Measurements from ENCODE around the gene SLC39A8.

The SLC39A8 gene

DNA sequence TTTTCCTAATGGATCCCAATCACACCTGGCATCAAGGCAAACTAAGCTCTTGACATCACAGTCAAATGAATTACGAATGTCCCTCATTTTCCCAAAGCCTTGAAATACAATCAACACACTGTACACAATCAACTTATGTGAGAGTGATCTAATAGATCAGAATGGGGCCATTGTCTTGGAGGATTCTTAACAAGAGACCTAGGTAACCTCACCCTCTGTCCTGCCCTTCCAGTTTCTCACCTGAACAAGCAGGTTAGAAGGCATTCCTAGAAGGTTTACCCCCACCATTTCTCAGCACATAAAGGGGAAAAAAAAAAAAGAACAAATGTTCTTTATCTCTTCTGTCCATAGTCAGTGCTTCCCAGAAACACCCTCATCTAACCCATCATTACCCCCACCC, 6.3 kb downstream of the SLC39A8 start:
- no peak for DNase-seq

- DNase-seq = no peak
These were observed 6.9 kb downstream of the SLC39A8 start for GRCh38 chr4:102338405-102338804.

- DNase-seq = no peak
These were observed 9.7 kb downstream of the SLC39A8 start for GRCh38 chr4:102335616-102336015.

DNA sequence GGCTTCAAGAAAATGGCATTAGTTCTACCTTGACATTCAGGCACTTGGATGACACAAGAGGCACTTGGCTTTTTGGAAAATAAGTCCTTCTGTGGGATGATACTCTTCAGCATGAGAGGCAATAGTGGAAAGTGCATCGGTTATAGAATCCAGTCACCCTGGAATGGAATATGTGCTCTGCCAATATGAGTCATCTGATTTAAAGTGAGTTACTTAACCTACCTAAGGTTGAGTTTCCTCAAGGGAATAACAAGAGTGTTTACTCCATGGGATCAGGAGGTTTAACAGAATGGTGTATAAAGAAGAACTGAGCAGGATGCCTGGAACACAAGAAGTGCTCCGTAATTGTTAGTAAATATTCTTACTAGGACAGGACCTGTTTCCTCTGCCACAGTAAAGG, 10.7 kb downstream of the SLC39A8 start:
- DNase-seq = no peak

DNA sequence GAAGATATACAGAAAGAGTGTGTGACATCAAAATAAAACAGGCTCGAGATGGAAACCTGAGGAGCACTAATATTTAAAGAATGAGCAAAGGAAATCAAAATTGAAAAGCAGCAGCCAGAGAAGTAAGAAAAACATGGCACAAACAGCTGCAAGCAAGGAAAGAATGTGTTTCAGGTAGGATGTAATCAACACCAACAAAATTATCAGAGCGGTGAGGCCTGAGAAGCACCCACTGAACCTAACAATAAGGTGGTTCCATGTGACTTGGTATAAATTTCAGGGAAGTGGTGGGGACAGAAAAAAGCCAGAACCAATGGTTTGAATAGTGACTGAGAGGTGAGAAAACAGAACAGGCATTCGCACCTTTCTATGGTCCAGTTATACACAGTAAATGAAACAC, 11.5 kb downstream of the SLC39A8 start:
- DNase-seq = no peak

DNA sequence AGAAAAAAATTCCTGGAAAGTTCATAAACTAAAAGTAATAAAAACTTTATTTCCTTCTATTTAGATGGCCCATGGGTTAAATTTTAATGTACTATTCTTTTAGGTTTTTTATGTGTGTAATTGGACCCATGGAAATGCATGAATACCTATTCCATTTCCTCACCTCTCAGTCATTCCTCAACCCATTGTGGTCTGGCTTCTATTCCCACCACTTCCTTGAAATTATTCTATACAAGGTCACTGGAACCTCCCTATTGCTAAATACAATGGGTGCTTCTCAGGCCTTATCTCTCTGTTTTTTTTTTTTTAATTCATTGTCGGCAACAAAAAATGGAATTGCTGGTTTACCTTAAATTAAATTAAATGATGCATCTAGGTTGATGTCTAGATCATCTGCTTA, 17.2 kb downstream of the SLC39A8 start:
- no peak for DNase-seq

GRCh38 chr4:102326951-102327350, 18.3 kb downstream of the SLC39A8 start:
- no peak for DNase-seq

GRCh38 chr4:102324730-102325129, 20.6 kb downstream of the SLC39A8 start:
- DNase-seq = no peak

GRCh38 chr4:102322736-102323135, 22.5 kb downstream of the SLC39A8 start:
- DNase-seq = no peak

DNA sequence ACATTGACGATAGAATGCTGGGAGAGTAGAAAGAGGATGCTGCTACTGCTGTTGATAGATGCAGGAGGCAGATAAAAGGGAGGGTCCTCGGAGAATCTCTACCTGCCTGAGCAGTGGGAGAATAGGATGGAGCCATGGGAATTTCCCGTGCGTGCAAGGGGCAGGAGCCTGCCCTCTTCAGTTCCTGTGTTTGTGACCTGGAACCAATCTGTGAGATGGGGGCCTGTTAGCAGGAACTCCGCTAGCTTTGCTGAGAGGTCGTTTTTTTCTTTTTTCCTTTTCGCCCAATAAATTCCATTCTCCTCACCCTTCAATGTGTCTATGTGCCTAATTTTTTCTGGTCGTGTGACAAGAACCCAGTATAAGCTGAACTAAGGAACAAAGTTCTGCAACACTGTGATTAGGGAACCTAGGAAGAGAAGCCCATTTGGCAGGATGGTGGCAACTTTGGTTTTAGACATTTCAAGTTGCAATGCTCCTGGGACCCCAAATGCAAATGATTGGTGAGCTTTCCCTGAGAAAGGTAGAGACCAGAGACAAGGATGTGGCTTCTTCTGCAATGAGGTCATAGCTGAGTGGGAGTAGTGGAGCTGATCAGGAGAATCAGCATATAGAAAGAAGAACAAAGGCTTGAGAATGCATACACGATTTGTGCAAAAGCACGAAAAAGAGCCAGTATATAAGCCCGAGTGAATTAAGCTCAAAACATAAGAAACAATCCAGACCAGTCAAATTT, 23.9 kb downstream of the SLC39A8 start:
- DNase-seq = no peak

DNA sequence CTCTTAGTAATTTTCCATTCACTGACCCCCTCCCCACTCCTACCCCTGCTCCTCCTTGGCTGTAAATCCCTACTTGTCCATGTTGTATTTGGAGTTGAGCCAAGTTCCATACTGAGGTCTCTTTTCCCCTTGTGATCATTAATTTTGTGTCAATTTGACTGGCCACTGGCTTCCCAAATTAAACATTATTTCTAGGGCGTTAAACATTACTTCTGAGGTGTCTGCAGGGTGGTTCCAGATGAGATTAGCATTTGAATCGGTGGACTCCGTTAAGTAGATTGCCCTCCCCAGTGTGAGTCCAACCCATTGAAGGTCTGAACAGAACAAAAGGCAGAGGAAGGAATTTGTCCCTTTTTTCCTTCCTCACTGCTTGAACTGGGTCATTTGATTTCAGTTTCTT, 25.7 kb downstream of the SLC39A8 start:
- DNase-seq = no peak

DNA sequence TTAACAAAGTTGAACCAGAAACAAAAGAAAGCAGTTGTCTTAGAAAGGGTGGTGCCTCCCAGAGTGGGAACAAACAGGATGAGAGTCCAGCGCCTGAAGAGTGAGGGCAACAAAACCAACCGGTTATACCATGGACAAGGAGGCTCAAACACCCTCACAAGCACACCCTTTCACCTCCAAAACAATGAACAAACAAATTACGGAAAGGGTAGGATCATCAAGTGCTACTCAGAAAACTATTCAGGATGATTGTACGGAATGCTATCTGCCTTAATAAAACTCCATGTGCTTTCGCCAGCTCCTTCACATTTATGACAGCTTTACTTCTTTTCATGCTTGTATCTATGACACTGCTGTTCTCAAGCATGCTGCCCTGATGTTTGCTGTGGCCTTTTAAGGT, 26.8 kb downstream of the SLC39A8 start:
- no peak for DNase-seq

DNA sequence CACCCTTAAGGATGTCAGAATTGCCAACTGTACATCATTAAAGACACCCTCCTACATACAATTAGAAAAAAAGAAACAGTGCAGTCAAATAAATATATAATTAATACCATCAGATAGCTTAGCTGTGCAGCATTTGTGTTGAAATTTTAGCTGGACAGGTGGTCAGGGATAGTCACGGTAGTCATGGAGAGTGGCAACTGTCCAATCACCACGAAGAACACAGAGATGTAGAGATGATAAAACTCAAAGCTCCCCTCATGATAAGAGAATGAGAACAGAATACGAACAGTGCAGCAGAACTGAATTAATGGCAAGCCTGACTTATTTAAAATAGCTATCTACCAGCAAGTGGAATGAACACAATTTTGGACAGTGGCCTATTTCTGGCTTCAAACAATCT, 27.2 kb downstream of the SLC39A8 start:
- no peak for DNase-seq

GRCh38 chr4:102317459-102317858, 27.8 kb downstream of the SLC39A8 start:
- no peak for DNase-seq

DNA sequence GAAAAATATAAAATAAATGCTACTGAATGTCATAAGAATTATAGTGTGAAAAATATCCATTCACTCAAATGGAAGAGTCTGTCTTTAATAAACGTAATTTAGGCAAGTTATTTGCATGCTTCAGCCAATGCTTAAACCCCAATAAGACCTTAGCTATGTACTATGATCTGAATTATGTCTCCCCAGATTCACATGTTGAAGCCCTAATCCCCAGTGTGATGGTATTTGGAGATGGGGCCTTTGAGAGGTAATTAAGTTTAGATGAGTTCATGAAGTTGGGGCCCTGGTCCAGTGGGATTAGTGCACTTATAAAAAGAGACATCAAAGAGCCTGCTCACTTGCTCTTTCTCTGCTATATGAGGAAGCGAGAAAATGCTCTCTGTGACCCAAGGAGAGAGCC, 28.7 kb downstream of the SLC39A8 start:
- no peak for DNase-seq

DNA sequence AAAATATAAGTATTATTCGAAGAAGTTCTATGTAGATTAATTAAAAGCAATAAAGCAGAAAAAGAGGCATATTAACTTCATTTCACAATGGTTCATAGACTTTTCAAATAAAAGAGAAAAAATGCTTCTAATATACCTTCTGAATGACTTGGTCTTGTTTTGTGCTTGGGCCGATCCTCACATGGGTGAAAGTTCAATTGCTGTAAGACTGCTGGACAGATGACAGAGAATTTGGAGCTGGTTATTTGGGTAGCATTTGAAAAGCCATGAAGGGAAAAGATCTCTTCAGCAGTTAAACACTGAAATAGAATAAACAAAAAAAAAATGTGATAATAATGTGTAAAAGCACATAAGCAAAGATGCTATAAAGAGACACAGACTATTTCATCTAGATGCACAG, 29.8 kb downstream of the SLC39A8 start:
- DNase-seq = no peak

DNA sequence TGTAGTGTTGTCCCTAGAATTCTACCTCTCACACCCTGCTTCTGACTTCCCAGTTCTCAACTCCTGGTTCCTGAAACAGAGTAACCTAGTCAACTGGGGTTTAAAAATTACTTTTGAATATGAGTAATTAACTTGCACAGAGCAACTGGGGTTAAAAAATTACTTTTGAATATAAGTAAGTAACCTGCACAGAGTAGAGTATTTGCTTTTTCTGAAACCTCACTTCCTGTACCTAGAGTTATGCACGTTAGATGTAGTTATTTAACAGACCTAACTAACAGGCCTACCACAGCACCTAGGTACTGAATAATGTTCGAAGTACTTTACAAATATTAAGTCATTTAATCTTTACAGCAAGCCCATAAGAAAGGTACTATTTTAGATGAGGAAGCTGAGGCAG, 32.9 kb downstream of the SLC39A8 start:
- DNase-seq = no peak

DNA sequence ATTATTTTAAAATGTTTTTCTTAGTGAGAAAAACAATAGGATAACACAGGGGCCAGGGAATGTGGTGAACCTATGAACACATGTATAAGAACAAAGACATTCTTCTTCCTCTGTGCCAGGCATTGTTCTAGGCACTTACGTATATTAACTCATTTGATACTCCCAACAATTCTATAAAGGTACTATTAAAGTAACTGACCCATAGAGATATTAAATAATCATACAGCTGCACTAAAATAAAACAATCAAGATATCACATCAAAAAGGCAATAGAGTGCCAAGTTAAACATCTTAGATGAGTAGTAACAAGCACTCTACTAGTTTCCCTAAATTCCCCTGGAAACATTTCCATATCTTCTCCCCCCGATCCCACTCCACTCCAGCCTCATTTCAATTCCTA, 33.4 kb downstream of the SLC39A8 start:
- no peak for DNase-seq

DNA sequence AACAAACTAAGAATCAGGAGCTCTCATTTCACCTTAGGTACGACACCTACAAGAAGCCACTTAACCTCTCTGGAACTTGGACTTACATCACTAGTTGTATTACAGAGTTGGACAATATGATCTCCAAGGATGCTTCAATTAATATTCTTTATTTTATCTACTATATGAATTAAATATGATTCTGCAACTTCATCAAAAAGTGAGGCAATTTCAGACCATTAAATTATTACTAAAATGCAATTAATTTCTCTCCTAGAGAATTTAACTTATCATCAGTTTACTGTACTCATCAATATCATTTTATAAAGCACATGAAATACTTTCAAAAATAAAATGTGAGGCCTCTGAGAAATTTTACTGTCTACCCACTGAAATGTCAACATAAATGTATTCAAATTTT, 33.9 kb downstream of the SLC39A8 start:
- no peak for DNase-seq

- no peak for DNase-seq
These were observed 37.1 kb downstream of the SLC39A8 start for GRCh38 chr4:102308032-102308799.

- DNase-seq = no peak
These were observed 39.6 kb downstream of the SLC39A8 start for GRCh38 chr4:102305666-102306065.

GRCh38 chr4:102302762-102303161, 42.5 kb downstream of the SLC39A8 start:
- no peak for DNase-seq

DNA sequence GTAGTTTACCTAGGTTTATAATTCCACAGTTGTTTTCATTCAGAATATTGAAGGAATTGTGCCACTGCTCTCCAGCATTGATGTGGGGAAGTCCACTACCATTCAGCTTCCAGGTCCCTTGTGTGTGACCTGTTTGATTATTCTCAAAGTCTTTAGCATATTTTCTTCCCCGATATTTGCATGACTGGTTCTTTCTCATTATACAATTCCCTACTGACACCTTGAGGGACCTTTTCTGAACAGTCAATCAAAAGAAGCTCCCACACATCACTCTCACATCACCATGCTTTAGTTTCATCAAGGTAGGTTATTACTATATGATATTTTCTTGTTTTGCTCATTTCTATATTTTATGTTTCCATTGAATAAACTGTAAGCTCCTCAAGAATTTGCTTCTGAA, 44.1 kb downstream of the SLC39A8 start:
- DNase-seq = no peak

- no peak for DNase-seq
These were observed 45.8 kb downstream of the SLC39A8 start for GRCh38 chr4:102299354-102300107.
